DMS153 treated with DMSO at 0.1 percent for 48 hours (cell line): ENCODE data around the gene PLXNA3.

ENCODE experiments used
- DNase-seq: peaks from one replicate; lab custom pipeline; 2025; ENCODE audit not compliant: unreplicated experiment; lab: John Stamatoyannopoulos, UW

The PLXNA3 gene

DNA sequence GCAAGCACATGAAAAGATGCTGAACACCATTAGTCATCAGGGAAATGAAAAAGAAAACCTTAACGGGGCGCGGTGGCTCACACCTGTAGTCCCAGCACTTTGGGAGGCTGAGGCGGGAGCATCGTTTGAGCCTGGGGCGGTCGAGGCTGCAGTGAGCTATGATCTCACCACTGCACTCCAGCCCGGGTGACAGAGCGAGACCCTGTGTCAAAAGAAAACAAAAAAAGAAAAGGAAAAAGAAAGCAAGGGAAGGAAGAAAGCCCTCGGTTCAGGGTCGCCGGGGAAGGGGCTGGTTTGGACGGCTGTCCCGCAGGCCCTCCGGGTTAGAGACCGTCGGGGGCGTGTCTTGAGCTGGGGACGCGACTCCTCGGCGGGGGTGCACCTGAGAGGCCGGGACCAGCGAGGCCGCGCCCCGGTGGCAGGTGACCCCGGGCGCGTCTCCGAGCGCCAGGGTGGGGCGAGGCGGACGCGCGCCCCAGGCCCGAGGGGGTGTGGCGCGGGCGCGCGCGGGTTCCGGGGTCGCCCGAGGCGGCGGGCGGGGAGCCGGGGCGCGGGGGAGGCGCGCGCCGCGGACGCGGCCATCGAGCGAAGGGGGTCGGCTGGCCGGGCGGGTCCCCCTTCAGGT, 478 bp upstream of the PLXNA3 start:
- peak; percentile 11 for DNase-seq

DNA sequence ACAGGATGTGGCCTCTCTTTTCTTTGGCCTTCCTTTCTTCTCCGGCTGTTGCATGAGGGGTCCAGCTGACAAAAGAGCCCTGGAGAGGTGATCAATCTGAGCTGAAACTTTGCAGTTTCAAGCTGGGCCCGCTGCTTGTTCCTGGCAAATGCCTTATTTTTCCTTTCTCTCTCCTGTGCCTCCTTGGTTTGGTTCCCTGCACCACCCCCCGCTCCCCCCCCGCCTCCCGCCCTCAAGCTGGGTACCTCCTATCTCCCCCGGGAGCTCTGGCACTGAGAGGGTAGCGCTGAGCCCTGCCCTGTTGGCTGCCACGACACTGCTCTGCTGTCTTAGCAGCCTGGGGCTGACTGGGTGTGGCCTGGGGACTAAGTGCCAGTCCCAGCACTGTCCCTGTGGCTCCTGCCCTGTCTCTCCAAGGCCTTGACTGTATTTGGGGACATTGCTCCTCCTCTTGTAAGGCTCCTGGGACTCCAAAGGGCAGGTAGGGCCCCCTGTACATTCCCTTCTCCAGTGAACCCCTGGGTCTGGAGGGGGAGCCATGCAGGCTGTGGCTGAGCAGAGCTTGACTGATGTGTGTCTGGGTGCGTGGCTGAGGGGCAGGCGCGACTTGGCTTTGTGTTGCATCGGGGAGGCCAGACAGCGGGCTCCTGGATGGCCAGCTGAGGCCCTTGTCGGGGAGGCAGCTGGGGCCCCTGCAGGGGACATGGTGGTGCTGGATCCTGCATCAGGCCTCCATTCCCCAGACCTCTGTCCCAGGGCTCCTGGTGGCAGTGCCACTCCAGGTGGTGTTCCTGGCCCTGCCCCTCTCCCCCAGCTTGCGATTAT, 1.1 kb downstream of the PLXNA3 start:
- DNase-seq, result peak; percentile 48

DNA sequence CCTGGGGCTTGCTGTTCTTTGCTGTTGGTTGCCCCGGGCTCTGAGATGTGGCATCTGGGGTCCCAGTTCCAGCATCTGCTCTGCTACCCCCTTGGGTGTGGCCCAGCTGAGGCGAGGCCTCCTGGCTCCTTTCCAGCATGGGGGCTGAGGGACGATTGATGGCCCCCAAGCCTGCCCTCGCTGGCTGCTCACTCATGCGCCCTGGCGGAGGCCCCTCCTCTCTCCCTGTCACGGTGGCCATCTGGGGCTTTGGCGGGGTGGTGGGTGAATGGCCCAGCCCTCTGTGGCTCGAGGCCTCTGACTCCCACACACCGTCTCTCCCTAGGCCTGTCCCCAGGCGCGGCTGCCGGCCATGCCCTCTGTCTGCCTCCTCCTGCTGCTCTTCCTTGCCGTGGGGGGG, 1.8 kb downstream of the PLXNA3 start:
- DNase-seq, result no peak

DNA sequence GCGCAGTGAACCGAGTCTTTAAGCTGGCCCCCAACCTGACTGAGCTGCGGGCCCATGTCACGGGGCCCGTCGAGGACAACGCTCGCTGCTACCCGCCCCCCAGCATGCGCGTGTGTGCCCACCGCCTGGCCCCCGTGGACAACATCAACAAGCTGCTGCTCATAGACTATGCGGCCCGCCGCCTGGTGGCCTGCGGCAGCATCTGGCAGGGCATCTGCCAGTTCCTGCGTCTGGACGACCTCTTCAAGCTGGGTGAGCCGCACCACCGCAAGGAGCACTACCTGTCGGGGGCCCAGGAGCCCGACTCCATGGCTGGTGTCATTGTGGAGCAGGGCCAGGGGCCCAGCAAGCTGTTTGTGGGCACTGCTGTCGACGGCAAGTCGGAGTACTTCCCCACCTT, 2.2 kb downstream of the PLXNA3 start:
- no peak for DNase-seq

DNA sequence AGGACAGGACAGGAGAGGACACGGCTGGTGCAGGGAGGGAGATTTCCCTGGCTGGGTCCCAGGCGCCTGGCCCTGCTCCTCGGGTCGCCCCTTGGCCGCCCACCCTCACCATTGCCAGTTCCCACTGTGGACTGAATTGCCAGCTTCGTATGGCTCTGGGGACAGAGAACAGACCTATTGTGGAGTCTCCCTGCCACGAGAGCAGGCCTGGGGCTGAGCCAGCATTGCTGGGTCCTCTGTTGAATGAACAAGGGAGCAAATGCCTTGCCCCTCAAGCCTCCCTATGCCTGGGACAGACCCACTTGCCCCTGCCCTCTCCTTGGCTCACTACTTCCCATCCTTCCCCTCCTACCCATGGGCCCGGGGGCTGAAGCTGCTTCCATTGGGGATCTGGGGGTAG, 4.3 kb downstream of the PLXNA3 start:
- DNase-seq, result no peak

DNA sequence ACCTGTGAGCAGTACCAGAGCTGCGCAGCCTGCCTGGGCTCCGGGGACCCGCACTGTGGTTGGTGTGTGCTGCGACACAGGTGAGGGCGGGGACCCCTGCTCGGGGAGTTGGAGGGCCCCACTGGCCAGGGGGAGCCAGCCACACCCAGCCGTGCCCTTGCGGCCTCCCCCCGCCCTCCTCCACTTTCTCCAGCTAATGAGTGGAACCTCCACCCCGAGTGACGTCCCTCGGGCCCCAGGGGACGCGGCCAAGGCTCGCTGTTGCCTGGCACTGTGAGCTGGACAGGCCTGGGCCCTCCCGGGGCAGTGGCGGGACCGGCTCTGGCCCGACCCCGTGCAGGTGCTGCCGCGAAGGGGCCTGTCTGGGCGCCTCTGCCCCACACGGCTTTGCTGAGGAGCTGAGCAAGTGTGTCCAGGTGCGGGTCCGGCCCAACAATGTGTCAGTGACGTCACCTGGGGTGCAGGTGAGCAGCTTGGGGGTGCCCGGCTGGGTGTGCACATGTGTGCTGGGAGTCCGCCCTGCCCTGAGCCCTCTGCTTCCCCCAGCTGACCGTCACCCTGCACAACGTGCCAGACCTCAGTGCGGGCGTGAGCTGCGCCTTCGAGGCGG, 5.6 kb downstream of the PLXNA3 start:
- DNase-seq, result no peak

DNA sequence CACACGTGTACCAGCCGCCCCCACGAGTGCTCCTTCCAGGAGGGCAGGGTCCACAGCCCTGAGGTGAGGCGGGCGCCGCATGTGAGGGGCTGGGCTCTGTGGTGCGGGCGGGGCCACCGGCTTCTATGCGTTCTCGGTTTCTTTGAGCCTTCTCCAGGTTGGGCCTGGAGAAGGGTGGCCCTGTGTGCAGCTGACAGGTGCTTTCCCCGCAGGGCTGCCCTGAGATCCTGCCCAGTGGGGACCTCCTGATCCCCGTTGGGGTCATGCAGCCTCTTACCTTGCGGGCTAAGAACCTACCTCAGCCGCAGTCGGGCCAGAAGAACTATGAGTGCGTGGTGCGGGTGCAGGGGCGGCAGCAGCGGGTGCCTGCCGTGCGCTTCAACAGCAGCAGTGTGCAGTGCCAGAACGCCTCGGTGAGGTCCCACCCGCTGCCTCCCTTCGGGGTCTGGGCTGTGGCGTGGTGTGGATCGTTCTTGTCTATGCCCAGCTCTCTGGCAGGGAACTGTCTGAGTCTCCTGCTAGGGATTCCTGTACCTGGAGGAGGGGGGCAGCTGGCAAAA, 6.8 kb downstream of the PLXNA3 start:
- DNase-seq, result no peak

DNA sequence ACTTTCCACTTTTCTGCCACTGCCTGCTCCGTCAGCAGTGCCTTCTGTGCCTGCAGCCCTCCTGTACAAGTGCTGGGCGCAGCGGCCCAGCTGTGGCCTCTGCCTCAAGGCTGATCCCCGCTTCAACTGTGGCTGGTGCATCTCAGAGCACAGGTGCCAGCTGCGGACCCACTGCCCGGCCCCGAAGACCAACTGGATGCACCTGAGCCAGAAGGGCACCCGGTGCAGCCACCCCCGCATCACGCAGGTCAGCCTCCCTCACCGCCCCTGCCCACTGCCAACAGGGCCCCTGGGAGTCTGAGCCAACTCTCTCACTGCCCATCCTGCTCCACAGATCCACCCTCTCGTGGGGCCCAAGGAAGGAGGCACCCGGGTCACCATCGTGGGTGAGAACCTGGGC, 7.5 kb downstream of the PLXNA3 start:
- no peak for DNase-seq

DNA sequence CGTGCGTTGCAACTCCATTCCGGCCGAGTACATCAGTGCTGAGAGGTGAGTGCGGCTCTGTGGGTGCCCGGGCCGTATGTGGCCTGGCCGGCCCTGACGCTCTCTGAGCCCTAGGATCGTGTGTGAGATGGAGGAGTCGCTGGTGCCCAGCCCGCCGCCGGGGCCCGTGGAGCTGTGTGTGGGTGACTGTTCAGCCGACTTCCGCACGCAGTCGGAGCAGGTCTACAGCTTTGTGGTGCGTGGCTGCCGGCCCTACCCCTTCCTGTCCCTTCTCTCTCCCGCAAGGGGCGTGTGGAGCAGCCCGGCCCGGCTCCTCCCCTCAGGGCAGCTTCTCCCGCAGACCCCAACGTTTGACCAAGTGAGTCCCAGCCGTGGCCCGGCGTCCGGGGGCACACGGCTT, 8.0 kb downstream of the PLXNA3 start:
- DNase-seq, result no peak

DNA sequence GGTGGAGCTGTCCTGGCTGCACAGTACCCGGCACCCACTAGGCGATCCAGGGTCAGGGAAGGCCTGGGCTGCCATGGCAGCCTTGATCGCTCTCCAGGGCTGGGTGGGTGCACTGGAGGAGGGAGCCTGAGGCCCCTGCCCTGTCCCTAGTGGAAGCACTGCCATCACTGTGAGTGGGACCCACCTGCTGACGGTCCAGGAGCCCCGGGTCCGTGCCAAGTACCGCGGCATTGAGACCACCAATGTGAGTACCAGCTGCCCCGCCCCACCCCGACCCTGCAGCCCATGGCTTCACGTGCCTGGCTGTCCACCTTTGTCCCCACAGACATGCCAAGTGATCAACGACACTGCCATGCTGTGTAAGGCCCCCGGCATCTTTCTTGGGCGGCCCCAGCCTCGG, 8.8 kb downstream of the PLXNA3 start:
- no peak for DNase-seq

DNA sequence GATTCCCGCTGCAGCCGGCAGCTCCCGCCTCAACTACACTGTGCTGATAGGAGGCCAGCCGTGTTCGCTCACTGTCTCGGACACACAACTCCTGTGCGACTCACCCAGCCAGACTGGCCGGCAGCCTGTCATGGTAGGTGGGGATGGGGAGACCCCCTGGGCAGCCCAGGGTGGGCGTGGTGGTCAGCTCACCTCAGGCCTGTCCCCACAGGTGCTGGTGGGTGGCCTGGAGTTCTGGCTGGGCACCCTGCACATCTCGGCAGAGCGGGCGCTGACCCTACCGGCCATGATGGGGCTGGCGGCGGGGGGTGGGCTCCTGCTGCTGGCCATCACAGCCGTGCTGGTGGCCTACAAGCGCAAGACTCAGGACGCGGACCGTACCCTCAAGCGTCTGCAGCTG, 9.5 kb downstream of the PLXNA3 start:
- no peak for DNase-seq

DNA sequence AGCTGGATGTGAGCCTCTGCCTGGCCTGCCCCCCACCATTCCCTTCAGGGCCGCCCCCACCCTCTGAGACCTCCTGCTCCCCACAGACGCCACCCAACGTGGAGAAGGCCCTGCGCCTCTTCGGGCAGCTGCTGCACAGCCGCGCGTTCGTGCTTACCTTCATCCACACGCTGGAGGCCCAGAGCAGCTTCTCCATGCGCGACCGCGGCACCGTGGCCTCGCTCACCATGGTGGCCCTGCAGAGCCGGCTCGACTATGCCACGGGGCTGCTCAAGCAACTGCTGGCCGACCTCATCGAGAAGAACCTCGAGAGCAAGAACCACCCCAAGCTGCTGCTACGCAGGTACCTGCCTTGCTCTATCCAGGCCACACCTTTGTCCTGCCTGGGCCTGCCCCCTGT, 10.1 kb downstream of the PLXNA3 start:
- DNase-seq, result no peak

DNA sequence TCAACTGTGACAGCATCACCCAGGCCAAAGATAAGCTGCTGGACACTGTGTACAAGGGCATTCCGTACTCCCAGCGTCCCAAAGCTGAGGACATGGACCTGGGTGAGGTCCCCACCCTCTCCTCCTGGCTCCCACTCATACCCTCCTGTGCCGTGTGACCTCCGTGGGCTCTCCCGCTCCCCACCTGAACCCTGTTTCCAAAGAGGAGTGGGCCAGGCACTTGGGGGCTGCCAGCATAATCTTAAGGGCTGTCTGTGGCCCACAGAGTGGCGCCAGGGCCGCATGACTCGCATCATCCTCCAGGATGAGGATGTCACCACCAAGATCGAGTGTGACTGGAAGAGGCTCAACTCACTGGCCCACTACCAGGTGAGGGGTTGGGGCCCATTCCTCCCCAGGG, 11.0 kb downstream of the PLXNA3 start:
- no peak for DNase-seq

DNA sequence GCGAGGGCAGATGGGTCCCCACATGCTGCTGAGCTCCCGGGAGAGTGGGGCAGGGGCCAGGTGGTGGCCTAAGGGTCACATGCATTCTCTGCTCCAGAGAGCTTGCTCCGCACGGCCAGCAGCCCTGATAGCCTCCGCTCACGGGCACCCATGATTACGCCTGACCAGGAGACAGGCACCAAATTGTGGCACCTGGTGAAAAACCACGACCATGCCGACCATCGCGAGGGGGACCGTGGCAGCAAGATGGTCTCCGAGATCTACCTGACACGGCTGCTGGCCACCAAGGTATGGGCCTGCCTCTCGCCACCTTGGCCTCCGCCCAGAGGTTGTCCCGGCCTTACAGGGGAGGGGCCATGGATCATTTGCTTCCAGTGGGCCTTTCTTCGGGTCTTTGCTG, 11.8 kb downstream of the PLXNA3 start:
- no peak for DNase-seq

DNA sequence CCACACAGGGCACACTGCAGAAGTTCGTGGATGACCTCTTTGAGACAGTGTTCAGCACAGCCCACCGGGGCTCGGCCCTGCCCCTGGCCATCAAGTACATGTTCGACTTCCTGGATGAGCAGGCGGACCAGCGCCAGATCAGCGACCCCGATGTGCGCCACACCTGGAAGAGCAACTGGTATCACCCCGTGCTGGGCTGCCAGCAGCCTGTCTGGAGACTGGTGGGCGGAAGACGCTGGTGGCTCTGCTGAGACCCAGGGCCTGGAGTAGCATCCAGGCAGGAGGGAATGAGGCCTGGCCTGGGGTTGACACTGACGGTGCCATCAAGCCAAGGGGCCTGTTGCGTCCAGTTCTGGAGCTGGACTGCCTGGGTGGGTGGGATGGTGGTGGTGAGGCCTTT, 12.4 kb downstream of the PLXNA3 start:
- no peak for DNase-seq

DNA sequence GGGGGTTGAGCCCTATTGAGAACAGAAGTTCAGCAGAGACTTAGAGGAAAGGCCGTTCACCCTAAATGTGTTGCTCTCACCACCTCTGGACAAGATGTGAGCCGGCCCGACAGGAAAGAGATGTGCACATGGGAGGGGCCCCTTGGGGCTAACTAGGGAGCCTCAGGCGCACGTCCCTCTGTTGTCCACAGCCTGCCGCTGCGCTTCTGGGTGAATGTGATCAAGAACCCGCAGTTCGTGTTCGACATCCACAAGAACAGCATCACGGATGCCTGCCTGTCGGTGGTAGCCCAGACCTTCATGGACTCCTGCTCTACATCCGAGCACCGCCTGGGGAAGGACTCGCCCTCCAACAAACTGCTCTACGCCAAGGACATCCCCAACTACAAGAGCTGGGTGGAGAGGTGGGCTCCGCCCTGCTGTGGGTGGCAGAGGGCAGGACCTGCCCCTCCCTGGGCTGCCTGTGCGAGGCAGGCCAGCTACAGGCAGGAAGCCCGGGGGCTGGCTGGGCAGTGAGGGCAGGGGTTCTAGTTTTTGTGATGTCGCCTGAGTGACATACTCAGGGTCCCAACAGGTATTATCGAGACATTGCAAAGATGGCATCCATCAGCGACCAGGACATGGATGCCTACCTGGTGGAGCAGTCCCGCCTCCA, 13.0 kb downstream of the PLXNA3 start:
- DNase-seq, result no peak

DNA sequence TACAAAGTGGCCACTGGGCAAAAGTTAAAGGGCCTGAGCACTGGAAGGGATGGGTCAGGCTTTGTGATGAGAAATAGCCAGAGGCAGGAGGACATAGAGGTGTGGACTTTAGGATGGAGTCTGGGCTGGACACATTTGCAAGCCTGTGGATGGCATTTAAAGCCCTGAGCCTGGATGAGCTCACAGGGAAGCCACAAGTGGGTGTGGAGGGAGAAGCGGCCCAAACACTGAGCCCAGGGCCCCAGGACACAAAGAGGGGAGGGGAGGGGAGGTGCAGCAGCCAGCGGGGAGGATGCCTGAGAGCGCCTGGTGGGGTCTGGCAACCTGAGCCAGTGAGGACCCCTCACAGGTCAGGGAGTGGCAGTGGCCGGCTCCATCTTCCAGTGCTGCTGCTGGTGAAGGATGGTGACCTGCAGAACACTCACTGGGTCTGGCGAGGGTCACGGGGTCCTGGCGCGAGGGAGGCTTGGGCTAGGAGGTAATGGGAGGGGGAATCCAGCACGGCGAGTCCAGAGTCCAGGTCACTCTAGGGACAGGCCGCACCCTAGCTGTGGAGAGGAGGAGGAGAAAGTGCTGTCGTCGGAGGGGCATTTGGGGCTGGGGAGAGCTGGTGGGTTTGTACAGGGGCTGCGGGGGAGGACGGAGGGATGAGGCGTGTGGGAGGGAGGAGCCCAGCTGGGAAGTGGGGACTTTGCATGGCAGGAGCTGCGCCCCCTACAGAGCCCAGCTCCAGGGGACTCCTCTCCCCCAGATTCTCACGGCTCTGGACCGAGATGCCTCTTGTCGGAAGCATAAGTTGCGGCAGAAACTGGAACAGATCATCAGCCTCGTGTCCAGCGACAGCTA, 14.0 kb downstream of the PLXNA3 start:
- DNase-seq, result no peak

DNA sequence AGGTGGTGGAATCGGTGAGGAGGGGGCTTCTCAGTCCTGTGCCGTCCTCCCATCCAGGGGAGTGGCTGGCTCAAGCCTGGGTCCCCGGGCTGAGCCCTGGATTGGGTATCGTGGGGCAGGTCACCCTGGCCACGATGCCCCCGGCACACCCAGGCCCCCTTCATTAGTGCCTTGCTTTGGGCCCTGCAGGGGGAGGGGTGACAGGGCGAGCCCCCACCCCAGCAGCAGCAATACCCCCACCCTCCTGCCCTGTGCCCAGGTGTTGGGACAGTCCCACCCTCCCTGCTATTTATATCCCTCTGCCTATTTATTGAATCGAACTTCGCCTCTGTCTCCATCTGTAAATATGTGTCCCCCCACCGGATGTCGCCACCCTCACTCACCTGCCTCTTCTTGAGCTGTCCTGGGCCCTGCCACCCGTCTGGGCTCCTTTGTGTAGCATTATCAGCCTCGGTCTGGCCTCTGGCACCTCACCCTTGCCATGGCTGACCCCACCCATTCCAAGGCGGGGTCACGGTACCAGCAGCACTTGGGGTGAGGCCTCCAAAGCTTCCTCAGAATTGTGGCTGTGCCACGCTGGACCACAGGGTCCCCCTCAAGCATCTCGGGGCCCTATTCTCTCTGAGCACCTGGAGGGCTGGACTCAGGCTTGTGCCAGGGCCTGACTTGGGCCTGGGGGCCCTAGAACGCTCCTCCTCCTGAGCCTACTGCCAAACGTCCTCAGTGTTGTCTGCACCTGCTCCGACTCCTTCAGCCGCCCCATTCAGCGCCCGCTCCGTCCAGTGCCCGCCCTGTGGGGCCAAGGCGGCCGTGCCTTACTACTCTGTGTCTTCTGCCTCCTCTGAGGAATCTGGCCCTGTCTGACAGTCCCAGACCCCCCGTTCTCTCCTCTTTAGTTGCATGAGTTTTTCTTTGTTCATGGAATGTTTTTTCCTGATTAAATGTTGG, 14.9 kb downstream of the PLXNA3 start:
- DNase-seq, result no peak

DNA sequence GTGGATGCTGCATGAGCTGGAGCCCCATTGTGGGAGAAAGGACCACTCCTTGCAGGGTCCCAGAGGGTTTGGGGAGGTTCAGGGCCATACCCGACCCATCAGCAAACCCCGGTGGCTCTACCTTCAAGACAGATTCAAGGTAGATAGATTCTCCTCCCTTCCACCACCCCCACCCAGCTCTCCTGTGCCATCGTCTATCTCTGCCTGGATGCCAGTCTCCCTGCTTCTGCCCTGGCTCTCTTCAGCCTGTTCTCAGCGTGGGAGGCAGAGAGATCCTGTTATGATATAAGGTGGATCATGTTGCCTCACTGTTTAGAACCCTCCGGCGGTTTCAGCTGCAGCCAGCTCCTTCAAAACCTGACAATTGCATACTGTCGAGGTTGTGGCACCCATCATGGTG, 15.6 kb downstream of the PLXNA3 start:
- DNase-seq, result no peak

DNA sequence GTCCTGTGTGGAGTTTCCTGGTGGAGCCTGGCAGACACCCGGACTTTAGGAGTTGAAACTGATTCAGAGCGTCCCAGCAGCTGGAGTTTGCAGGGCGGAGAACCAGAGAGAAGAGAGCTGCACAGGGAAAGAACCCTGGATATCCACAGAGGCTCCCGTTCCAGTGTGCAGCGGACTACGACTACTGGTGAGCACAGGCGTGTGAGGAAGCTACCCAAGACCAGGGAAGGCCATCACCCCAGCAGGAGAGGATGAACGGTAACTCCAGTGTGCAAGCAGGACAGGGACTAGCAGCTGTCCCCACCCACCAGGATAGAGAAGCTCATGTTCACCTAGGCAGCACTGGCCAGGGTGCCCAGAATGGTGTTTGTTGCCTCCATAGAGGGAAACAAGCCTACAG, 18.7 kb downstream of the PLXNA3 start:
- DNase-seq, result no peak
